ENCODE results near the gene C1QTNF12. TPM values are rescaled to one million over a fixed set of nuclear protein-coding genes. Genes with fewer than 3 reads are reported as not detected.

Gene C1QTNF12
- total RNA-seq, 1 donor from 2014 or later = 1.7 TPM

GRCh38 chr1:1256956-1257871 lies 10.7 kb upstream of the C1QTNF12 start:
- Mint-ChIP-seq H3K27ac (peak overlapping the region; percentile 56), H3K27me3 (no peaks in the 10 kb centered on the region), H3K9me3 (ENCODE audit: low read depth) (no peaks in the 10 kb centered on the region), H3K4me1 (ENCODE audit: low read depth) (no peaks in the 10 kb centered on the region), H3K4me3 (ENCODE audit: low read depth) (no peak overlapping the region), H3K36me3 (ENCODE audit: insufficient read depth) (peaks cover 27% of the 10 kb centered on the region)
- TF ChIP-seq CTCF (IDR thresholded peaks at IDR 0.05; ENCODE audit: unreplicated experiment) = no peak
- no peak for DNase-seq (ENCODE audit: low spot score, unreplicated experiment)

- H3K27ac Mint-ChIP-seq = no peak overlapping the region
- no peak overlapping the region for H3K4me3 Mint-ChIP-seq (ENCODE audit: low read depth)
- no peaks in the 10 kb centered on the region for H3K9me3 Mint-ChIP-seq (ENCODE audit: low read depth)
- peaks cover 22% of the 10 kb centered on the region for H3K36me3 Mint-ChIP-seq (ENCODE audit: insufficient read depth)
- DNase-seq (ENCODE audit: low spot score, unreplicated experiment) = no peak
- H3K4me1 Mint-ChIP-seq (ENCODE audit: low read depth) = no peaks in the 10 kb centered on the region
- no peaks in the 10 kb centered on the region for H3K27me3 Mint-ChIP-seq
- TF ChIP-seq CTCF (IDR thresholded peaks at IDR 0.05; ENCODE audit: unreplicated experiment) = no peak
Observed at GRCh38 chr1:1255611-1256010, 9.1 kb upstream of the C1QTNF12 start.

GRCh38 chr1:1255078-1255477 lies 8.6 kb upstream of the C1QTNF12 start:
- no peak overlapping the region for H3K27ac Mint-ChIP-seq
- no peak for DNase-seq (ENCODE audit: low spot score, unreplicated experiment)

DNA sequence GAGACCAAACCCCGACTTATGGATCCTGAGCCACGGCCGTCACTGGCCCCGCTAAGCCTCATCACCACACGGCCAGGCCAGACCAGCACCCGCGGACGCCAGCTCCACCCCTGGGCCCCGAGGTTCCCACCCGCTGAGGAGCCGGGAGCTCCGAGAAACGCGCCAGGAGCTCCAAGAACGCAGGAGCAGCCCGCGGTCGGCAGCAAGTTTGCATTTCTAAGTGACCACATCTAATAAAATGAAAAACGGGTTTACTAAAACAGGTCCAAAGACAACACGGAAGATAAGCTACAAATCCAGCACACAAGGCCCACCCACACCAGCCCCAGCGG lies 8.1 kb upstream of the C1QTNF12 start:
- no peak for DNase-seq (ENCODE audit: low spot score, unreplicated experiment)
- Mint-ChIP-seq H3K4me3 (ENCODE audit: low read depth) (no peak overlapping the region), H3K27me3 (no peaks in the 10 kb centered on the region), H3K27ac (no peak overlapping the region), H3K4me1 (ENCODE audit: low read depth) (no peaks in the 10 kb centered on the region), H3K36me3 (ENCODE audit: insufficient read depth) (peaks cover 18% of the 10 kb centered on the region), H3K9me3 (ENCODE audit: low read depth) (no peaks in the 10 kb centered on the region)
- TF ChIP-seq CTCF (IDR thresholded peaks at IDR 0.05; ENCODE audit: unreplicated experiment) = no peak

More at GRCh38 chr1:1255078-1255477, 8.6 kb upstream of the C1QTNF12 start:
- Mint-ChIP-seq H3K4me1 (ENCODE audit: low read depth) (no peaks in the 10 kb centered on the region), H3K4me3 (ENCODE audit: low read depth) (no peak overlapping the region), H3K9me3 (ENCODE audit: low read depth) (no peaks in the 10 kb centered on the region), H3K36me3 (ENCODE audit: insufficient read depth) (peaks cover 22% of the 10 kb centered on the region), H3K27me3 (no peaks in the 10 kb centered on the region)
- TF ChIP-seq CTCF (IDR thresholded peaks at IDR 0.05; ENCODE audit: unreplicated experiment) = no peak

GRCh38 chr1:1253972-1254666 lies 7.6 kb upstream of the C1QTNF12 start:
- no peak for TF ChIP-seq CTCF (IDR thresholded peaks at IDR 0.05; ENCODE audit: unreplicated experiment)
- Mint-ChIP-seq H3K27ac (no peak overlapping the region), H3K4me3 (ENCODE audit: low read depth) (no peak overlapping the region), H3K27me3 (no peaks in the 10 kb centered on the region), H3K4me1 (ENCODE audit: low read depth) (no peaks in the 10 kb centered on the region), H3K9me3 (ENCODE audit: low read depth) (no peaks in the 10 kb centered on the region), H3K36me3 (ENCODE audit: insufficient read depth) (peaks cover 17% of the 10 kb centered on the region)
- DNase-seq (ENCODE audit: low spot score, unreplicated experiment) = no peak

All from progenitor cell of endocrine pancreas (in vitro differentiated cells).